Rectal smooth muscle tissue (tissue), 1 donor: ENCODE results near the gene RASGEF1C.

ENCODE experiments used
- H3K27ac ChIP-seq: one replicate; pipeline ENCODE4 v1.7.0; 2013; ENCODE audit warnings: low read depth, low read length, inconsistent platforms
- H3K27me3 ChIP-seq: one replicate; pipeline ENCODE4 v1.7.0; 2013; ENCODE audit warnings: low read length; ENCODE audit not compliant: control insufficient read depth, insufficient read depth
- H3K36me3 ChIP-seq: one replicate; pipeline ENCODE4 v1.7.0; 2013; ENCODE audit warnings: low read length; ENCODE audit not compliant: control insufficient read depth, insufficient read depth
- H3K4me1 ChIP-seq: one replicate; pipeline ENCODE4 v1.7.0; 2013; ENCODE audit warnings: low read length; ENCODE audit not compliant: control insufficient read depth, insufficient read depth
- H3K4me3 ChIP-seq: one replicate; pipeline ENCODE4 v1.7.0; 2013; ENCODE audit warnings: low read length
- H3K9ac ChIP-seq: one replicate; pipeline ENCODE4 v1.7.0; 2013; ENCODE audit warnings: low read length

The RASGEF1C gene

GRCh38 chr5:180088561-180088960 lies 120.5 kb downstream of the RASGEF1C start:
- Histone ChIP-seq H3K4me1 (no peaks in the 10 kb centered on the region), H3K4me3 (no peak overlapping the region), H3K27me3 (no peaks in the 10 kb centered on the region), H3K9ac (no peak overlapping the region), H3K36me3 (no peaks in the 10 kb centered on the region), H3K27ac (no peak overlapping the region)

DNA sequence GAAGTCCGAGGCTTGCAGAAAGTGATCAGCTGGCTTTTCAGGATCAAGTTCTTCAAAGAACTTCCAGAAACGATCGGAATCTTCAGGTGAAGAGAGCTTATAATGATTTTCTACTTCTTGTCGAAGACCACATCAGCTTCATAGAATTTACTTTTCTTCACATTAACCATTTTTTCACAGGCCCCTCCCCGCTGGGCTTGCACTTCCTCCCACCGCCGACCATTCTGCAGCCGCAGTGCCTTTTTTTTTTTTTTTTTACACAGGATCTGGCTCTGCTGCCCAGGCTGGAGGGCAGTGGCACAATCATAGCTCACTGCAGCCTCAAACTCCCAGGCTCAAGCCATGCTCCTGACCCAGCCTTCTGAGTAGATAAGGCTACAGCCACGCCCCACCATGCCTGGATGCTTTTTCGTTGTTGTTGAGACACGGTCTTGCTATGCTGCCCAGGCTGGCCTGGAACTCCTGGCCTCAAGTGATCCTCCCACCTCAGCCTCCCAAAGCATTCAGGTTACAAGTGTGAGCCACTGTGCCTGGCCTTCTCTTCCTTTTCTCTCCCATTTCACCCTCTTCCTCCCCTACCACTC lies 122.1 kb downstream of the RASGEF1C start:
- Histone ChIP-seq H3K27ac (no peak overlapping the region), H3K27me3 (no peaks in the 10 kb centered on the region), H3K4me3 (no peak overlapping the region), H3K36me3 (no peaks in the 10 kb centered on the region), H3K9ac (no peak overlapping the region), H3K4me1 (no peaks in the 10 kb centered on the region)

- Histone ChIP-seq H3K36me3 (no peaks in the 10 kb centered on the region), H3K4me3 (no peak overlapping the region), H3K27ac (no peak overlapping the region), H3K4me1 (no peaks in the 10 kb centered on the region), H3K27me3 (no peaks in the 10 kb centered on the region), H3K9ac (no peak overlapping the region)
Observed at GRCh38 chr5:180085837-180086236, 123.2 kb downstream of the RASGEF1C start.

- Histone ChIP-seq H3K4me3 (no peak overlapping the region), H3K36me3 (no peaks in the 10 kb centered on the region), H3K4me1 (no peaks in the 10 kb centered on the region), H3K27ac (no peak overlapping the region), H3K27me3 (no peaks in the 10 kb centered on the region), H3K9ac (no peak overlapping the region)
Observed at GRCh38 chr5:180084638-180085561, 124.1 kb downstream of the RASGEF1C start.

DNA sequence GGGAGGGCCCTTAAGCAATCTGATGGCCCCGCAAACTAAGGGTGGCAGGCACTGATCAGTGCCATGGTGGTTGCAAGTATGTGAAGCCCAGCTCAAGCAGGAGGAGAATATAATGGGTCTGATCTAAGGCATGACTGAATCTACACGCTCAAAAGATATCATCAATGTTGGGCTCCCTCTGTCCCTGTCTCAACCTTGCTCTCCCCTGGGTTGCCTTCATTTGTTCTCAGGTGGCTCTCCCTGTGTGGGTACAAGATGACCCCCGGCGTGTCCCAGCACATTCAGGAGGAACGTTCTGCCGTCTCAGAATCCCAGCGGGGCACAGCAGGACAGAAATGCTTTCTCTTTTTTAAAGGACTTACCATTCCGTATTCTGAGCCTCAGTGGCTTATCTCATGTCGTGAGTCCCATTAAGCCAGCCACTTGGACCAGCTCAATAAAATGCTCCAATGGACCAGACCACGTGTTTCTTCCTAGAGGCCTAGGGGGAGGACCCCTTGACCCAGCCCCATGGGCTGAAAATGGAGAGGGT lies 125.4 kb downstream of the RASGEF1C start:
- no peaks in the 10 kb centered on the region for H3K27me3 ChIP-seq
- H3K27ac ChIP-seq: no peak overlapping the region
- no peak overlapping the region for H3K4me3 ChIP-seq
- no peaks in the 10 kb centered on the region for H3K4me1 ChIP-seq
- H3K9ac ChIP-seq: no peak overlapping the region
- H3K36me3 ChIP-seq: no peaks in the 10 kb centered on the region

DNA sequence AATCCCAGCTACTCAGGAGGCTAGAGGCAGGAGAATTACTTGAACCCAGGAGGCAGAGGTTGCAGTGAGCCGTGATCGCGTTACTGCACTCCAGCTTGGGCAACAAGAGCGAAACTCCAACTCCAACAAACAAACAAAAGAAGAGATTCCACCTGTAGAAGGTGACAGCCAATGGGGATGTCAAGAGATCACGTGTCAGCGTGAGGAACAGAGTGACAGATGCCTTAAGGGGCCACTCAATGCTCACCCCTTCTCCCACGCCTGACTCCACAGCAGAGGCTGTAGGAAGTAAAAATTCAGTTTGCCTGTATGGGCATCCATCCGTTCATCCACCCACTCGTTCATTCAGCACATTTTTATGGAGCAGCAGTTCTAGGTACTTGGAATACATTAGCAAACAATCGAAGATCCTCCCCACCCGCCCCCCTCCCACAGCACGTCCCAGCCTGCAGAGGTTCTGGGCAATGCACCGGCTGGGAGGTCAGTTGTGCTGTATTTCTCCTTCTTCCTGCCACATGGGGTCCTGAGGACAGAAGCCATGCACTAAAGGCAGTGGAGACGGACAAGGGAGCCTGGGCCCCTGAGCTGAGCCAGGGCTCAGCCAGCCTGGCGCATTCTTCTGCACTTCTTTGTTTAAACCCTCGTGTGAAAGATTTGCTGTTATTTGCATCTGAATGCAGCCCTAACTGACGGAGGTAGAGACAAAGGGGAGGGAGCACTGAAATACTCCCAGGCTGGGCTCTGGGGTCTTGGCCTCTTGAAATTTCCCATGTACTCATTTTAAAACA lies 126.2 kb downstream of the RASGEF1C start:
- Histone ChIP-seq H3K27ac (no peak overlapping the region), H3K36me3 (no peaks in the 10 kb centered on the region), H3K27me3 (no peaks in the 10 kb centered on the region), H3K4me3 (no peak overlapping the region), H3K4me1 (no peaks in the 10 kb centered on the region), H3K9ac (no peak overlapping the region)

- Histone ChIP-seq H3K9ac (no peak overlapping the region), H3K27me3 (no peaks in the 10 kb centered on the region), H3K4me3 (no peak overlapping the region), H3K36me3 (no peaks in the 10 kb centered on the region), H3K4me1 (no peaks in the 10 kb centered on the region), H3K27ac (no peak overlapping the region)
Observed at GRCh38 chr5:180081481-180081880, 127.5 kb downstream of the RASGEF1C start.

DNA sequence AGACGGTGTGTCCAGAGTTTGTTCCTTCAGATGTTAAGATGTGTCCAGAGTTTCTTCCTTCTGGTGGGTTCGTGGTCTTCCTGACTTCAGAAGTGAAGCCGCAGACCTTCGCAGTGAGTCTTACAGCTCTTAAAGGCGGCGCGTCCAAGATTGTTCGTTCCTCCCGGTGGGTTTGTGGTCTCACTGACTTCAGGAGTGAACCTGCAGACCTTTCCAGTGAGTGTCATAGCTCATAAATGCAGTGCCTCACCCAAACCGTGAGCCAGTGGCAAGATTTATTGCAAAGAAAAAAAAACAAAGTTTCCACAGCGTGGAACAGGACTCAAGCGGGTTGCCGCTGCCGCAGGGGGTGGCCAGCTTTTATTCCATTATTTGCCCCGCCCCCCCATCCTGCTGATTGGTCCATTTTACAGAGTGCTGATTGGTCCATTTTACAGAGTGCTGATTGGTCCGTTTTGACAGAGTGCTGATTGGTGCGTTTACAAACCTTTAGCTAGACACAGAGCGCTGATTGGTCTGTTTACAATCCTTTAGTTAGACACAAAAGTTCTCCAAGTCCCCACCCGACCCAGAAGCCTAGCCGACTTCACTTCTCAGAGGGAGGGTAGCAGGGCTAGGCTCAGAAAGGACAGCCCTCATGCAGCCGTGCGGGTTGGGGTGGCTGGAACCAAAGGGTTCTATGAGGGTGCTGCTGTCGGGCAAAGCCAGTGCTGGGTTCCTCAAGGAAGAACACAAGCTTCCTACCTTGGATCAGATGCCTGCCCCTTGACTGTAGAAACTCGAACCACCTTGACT lies 128.3 kb downstream of the RASGEF1C start:
- Histone ChIP-seq H3K9ac (no peak overlapping the region), H3K4me3 (no peak overlapping the region), H3K36me3 (no peaks in the 10 kb centered on the region), H3K4me1 (no peaks in the 10 kb centered on the region), H3K27ac (no peak overlapping the region), H3K27me3 (no peaks in the 10 kb centered on the region)

- no peaks in the 10 kb centered on the region for H3K27me3 ChIP-seq
- H3K9ac ChIP-seq: no peak overlapping the region
- H3K4me1 ChIP-seq: no peaks in the 10 kb centered on the region
- H3K36me3 ChIP-seq: no peaks in the 10 kb centered on the region
- H3K27ac ChIP-seq: no peak overlapping the region
- H3K4me3 ChIP-seq: no peak overlapping the region
Observed at GRCh38 chr5:180079702-180080466, 129.1 kb downstream of the RASGEF1C start.

GRCh38 chr5:180078348-180078747 lies 130.7 kb downstream of the RASGEF1C start:
- Histone ChIP-seq H3K9ac (no peak overlapping the region), H3K36me3 (no peaks in the 10 kb centered on the region), H3K27me3 (no peaks in the 10 kb centered on the region), H3K4me1 (no peaks in the 10 kb centered on the region), H3K27ac (no peak overlapping the region), H3K4me3 (no peak overlapping the region)

DNA sequence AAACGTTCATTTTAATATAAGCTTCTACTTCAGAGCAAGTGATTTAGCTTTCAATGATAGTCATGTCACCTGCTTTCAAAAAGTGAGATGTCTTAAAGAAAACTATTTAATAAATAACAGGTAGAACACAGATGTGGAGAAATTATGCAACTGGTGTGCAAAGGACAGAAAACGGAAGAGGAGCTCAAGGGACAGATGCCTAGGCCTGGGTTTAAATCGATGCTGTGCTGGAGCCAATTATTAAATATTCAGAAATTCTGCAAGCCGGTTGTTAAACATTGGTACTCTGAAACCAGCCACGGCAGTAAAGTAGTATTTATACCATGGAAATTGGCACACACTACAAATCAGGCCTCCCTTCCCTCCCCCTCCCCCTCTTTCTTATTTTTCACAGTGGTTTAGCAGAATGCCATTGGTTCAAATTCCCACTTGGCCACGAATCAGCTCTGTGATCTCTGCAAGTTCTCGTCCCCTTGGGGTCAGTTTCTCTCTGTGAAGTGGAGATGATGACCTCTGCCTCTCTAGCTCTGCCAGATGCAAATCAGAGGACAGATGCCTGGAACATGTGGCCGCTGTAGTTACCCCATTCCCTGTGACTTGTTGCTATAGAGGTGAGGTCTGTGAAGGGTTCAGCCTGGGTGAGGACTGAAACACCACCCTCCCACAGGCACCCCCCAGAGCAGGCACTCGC lies 131.3 kb downstream of the RASGEF1C start:
- Histone ChIP-seq H3K4me1 (no peaks in the 10 kb centered on the region), H3K27me3 (no peaks in the 10 kb centered on the region), H3K9ac (no peak overlapping the region), H3K4me3 (no peak overlapping the region), H3K27ac (no peak overlapping the region), H3K36me3 (no peaks in the 10 kb centered on the region)
